ENCODE measurements around the gene TRIM22.
"Not testable (repeated sequence)": the region's sequence is repeated elsewhere in the genome, so short reads cannot be mapped to it uniquely, and the experiment has no call there.

The TRIM22 gene

DNA sequence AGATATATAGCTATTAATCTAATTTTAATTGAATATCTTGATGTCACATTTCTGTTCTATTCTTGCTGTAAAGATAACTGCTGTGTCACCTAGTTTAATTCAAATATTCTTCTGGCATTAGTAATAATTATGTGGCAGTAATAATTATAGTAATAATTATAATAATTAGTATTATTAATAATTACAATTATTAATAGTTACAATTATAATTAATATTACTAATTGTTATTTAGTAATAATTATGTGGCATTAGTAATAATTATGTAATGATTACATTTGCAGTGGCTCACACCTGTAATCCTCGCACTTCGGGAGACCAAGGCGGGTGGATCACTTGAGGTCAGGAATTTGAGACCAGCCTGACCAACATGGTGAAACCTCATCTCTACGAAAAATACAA, 3.2 kb upstream of the TRIM22 start:
- no peaks in the 10 kb centered on the region for H3K36me3 ChIP-seq (replicated peaks; ENCODE audit: low read depth, low read length)

DNA sequence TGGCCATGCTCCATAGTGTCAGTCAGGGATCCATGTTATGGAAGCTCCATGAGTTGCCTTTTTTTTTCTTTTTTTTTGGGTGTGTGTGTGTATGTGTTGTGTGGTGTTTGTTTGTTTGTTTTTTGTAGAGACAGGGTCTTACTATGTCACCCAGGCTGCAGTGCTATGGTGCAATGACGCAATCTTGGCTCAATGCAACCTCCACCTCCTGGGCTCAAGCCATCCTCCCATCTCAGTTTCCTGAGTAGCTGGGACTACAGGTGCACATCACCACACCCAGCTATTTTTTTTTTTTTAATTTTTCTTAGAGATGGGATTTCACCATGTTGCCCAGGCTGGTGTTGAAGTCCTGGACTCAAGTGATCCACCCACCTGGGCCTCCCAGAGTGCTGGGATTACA, 1.1 kb upstream of the TRIM22 start:
- no peaks in the 10 kb centered on the region for H4K20me1 ChIP-seq (ENCODE audit: insufficient read depth, low read length)
- peak overlapping the region; percentile 76; the same call in 1 of the 2 replicates for H3K27ac ChIP-seq (ENCODE audit: low read length)
- H3K4me1 ChIP-seq (ENCODE audit: low read length): peaks cover 41% of the 10 kb centered on the region
- peaks cover 28% of the 10 kb centered on the region for H3K79me2 ChIP-seq (ENCODE audit: low read length)
- no peaks in the 10 kb centered on the region for H3K27me3 ChIP-seq (ENCODE audit: low read depth, low read length)
- H3K9me3 ChIP-seq (ENCODE audit: insufficient read depth, low read length): no peaks in the 10 kb centered on the region
- no peak overlapping the region for H3K4me3 ChIP-seq (ENCODE audit: low read length)
- H3K9ac ChIP-seq (ENCODE audit: low read length): no peak overlapping the region
- TF ChIP-seq, protein P1, sequence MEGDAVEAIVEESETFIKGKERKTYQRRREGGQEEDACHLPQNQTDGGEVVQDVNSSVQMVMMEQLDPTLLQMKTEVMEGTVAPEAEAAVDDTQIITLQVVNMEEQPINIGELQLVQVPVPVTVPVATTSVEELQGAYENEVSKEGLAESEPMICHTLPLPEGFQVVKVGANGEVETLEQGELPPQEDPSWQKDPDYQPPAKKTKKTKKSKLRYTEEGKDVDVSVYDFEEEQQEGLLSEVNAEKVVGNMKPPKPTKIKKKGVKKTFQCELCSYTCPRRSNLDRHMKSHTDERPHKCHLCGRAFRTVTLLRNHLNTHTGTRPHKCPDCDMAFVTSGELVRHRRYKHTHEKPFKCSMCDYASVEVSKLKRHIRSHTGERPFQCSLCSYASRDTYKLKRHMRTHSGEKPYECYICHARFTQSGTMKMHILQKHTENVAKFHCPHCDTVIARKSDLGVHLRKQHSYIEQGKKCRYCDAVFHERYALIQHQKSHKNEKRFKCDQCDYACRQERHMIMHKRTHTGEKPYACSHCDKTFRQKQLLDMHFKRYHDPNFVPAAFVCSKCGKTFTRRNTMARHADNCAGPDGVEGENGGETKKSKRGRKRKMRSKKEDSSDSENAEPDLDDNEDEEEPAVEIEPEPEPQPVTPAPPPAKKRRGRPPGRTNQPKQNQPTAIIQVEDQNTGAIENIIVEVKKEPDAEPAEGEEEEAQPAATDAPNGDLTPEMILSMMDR (IDR thresholded peaks at IDR 0.05; ENCODE audit: low read depth, low read length): no peak
- TF ChIP-seq EZH2phosphoT487 (IDR thresholded peaks at IDR 0.05; ENCODE audit: low read depth): no peak
- H3K36me3 ChIP-seq (replicated peaks; ENCODE audit: low read depth, low read length): no peaks in the 10 kb centered on the region
- peak overlapping the region; percentile 95 for H3K4me2 ChIP-seq (ENCODE audit: low read length)
- no peak overlapping the region for H2AFZ ChIP-seq (ENCODE audit: low read depth, low read length)

More for the DNA sequence above, 3.2 kb upstream of the TRIM22 start:
- Histone ChIP-seq H3K27me3 (ENCODE audit: low read depth, low read length) (no peaks in the 10 kb centered on the region), H3K79me2 (ENCODE audit: low read length) (peaks cover 20% of the 10 kb centered on the region), H3K4me3 (ENCODE audit: low read length) (no peak overlapping the region), H4K20me1 (ENCODE audit: insufficient read depth, low read length) (no peaks in the 10 kb centered on the region), H3K27ac (ENCODE audit: low read length) (no peak overlapping the region), H3K4me1 (ENCODE audit: low read length) (peaks cover 30% of the 10 kb centered on the region), H3K4me2 (ENCODE audit: low read length) (no peak overlapping the region), H3K9me3 (ENCODE audit: insufficient read depth, low read length) (no peaks in the 10 kb centered on the region), H2AFZ (ENCODE audit: low read depth, low read length) (no peak overlapping the region), H3K9ac (ENCODE audit: low read length) (no peak overlapping the region)
- TF ChIP-seq, protein P1 (IDR thresholded peaks at IDR 0.05; ENCODE audit: low read depth, low read length): no peak
- TF ChIP-seq EZH2phosphoT487 (IDR thresholded peaks at IDR 0.05; ENCODE audit: low read depth): no peak

DNA sequence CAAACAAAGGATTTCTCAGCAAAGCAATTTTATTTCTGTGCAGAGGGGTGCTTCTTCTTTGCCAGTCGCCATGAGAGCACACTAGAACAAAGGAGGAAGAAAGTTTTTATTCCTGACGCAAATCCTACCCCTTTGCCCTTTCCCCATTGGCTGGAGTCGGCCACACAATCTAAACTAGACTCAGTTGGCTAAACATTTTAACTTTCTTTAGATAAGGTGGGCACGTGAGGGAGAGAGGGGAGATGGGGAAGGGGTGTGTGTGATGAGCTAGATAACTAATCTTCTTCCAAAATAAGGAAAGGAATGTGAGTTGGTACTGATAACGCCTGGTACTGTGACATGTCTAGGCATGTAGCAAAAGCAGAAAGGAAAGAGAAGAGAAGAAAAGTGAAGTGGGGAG, 626 bp downstream of the TRIM22 start:
- peak overlapping the region; percentile 95 for H3K4me2 ChIP-seq (ENCODE audit: low read length)
- peak overlapping the region; percentile 48; the same call in 1 of the 2 replicates for H2AFZ ChIP-seq (ENCODE audit: low read depth, low read length)

DNA sequence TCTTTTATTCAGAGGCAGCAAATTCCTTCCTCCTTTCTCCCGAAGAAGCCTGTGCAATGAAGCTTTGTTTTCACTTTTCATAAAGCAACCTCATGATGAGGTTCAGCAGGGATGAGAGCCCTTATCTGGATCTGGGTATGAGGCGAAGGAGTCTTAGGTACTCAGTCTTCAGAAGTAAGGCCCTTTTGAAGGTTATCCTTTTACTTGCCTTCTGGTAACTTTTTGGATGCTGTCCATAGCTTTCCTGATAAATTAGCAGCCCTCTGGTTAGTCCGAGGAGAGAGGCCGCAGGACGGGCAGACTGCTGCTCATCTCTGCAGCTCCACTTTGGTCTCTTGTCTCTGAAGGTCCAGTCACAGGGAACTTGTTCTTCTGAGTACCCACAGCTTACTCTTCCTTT, 1.1 kb downstream of the TRIM22 start:
- H3K4me1 ChIP-seq (ENCODE audit: low read length): peaks cover 33% of the 10 kb centered on the region
- peak overlapping the region; percentile 78 for H3K9ac ChIP-seq (ENCODE audit: low read length)
- H3K27ac ChIP-seq (ENCODE audit: low read length): peak overlapping the region; percentile 76
- peak overlapping the region; percentile 76 for H3K4me3 ChIP-seq (ENCODE audit: low read length)
- H2AFZ ChIP-seq (ENCODE audit: low read depth, low read length): peak overlapping the region; percentile 43
- H3K36me3 ChIP-seq (replicated peaks; ENCODE audit: low read depth, low read length): peaks cover 5% of the 10 kb centered on the region
- no peaks in the 10 kb centered on the region for H3K27me3 ChIP-seq (ENCODE audit: low read depth, low read length)
- peak overlapping the region; percentile 95 for H3K4me2 ChIP-seq (ENCODE audit: low read length)
- no peaks in the 10 kb centered on the region for H4K20me1 ChIP-seq (ENCODE audit: insufficient read depth, low read length)
- TF ChIP-seq, protein P1 (IDR thresholded peaks at IDR 0.05; ENCODE audit: low read depth, low read length): no peak
- TF ChIP-seq EZH2phosphoT487 (IDR thresholded peaks at IDR 0.05; ENCODE audit: low read depth): no peak
- peaks cover 28% of the 10 kb centered on the region for H3K79me2 ChIP-seq (ENCODE audit: low read length)
- H3K9me3 ChIP-seq (ENCODE audit: insufficient read depth, low read length): no peaks in the 10 kb centered on the region

More for the DNA sequence above, 626 bp downstream of the TRIM22 start:
- peak overlapping the region; percentile 78 for H3K9ac ChIP-seq (ENCODE audit: low read length)
- H3K4me3 ChIP-seq (ENCODE audit: low read length): peak overlapping the region; percentile 76
- H3K27ac ChIP-seq (ENCODE audit: low read length): peak overlapping the region; percentile 76
- no peaks in the 10 kb centered on the region for H4K20me1 ChIP-seq (ENCODE audit: insufficient read depth, low read length)
- H3K9me3 ChIP-seq (ENCODE audit: insufficient read depth, low read length): no peaks in the 10 kb centered on the region
- H3K27me3 ChIP-seq (ENCODE audit: low read depth, low read length): no peaks in the 10 kb centered on the region
- peaks cover 28% of the 10 kb centered on the region for H3K79me2 ChIP-seq (ENCODE audit: low read length)
- H3K36me3 ChIP-seq (replicated peaks; ENCODE audit: low read depth, low read length): peaks cover 5% of the 10 kb centered on the region
- peaks cover 34% of the 10 kb centered on the region for H3K4me1 ChIP-seq (ENCODE audit: low read length)
- TF ChIP-seq, protein P1 (IDR thresholded peaks at IDR 0.05; ENCODE audit: low read depth, low read length): no peak
- no peak for TF ChIP-seq EZH2phosphoT487 (IDR thresholded peaks at IDR 0.05; ENCODE audit: low read depth)

DNA sequence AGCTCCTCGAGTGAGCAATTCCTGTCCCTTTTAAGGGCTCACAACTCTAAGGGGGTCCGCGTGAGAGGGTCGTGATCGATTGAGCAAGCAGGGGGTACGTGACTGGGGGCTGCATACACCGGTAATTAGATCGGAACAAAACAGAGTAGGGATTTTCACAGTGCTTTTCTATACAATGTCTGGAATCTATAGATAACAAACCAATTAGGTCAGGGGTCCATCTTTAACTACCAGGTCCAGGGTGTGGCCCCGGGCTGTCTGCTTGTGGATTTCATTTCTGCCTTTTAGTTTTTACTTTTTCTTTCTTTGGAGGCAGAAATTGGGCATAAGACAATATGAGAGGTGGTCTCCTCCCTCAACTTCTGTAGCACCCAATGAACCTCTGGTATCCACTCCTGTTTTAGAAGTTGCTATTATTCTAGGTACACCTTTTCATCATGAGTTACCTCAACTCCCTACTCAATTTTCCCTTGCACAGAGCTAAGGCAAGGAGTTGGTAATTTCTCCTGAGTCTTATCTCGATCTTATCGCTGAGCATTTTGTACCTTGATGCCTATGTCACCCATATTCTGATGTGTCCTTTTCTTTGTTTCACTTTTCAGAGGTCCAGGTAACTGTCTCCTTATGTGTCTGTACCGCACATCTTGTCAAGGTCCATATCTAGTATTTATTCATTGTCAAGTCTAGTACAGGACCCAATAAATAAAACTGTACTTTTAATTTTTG, 1.8 kb downstream of the TRIM22 start:
- peak overlapping the region; percentile 78 for H3K9ac ChIP-seq (ENCODE audit: low read length)
- not testable (repeated sequence) for H4K20me1 ChIP-seq (ENCODE audit: insufficient read depth, low read length); H3K36me3 ChIP-seq (replicated peaks; ENCODE audit: low read depth, low read length); H3K27me3 ChIP-seq (ENCODE audit: low read depth, low read length); H3K9me3 ChIP-seq (ENCODE audit: insufficient read depth, low read length)
- peak overlapping the region; percentile 95 for H3K4me2 ChIP-seq (ENCODE audit: low read length)
- peak overlapping the region; percentile 43; the same call in 1 of the 2 replicates for H2AFZ ChIP-seq (ENCODE audit: low read depth, low read length)
- H3K4me3 ChIP-seq (ENCODE audit: low read length): peak overlapping the region; percentile 76
- H3K27ac ChIP-seq (ENCODE audit: low read length): peak overlapping the region; percentile 76
- peaks cover 28% of the 10 kb centered on the region for H3K79me2 ChIP-seq (ENCODE audit: low read length)
- peaks cover 33% of the 10 kb centered on the region for H3K4me1 ChIP-seq (ENCODE audit: low read length)
